ENCODE measurements around the gene SLC13A5.

DNA sequence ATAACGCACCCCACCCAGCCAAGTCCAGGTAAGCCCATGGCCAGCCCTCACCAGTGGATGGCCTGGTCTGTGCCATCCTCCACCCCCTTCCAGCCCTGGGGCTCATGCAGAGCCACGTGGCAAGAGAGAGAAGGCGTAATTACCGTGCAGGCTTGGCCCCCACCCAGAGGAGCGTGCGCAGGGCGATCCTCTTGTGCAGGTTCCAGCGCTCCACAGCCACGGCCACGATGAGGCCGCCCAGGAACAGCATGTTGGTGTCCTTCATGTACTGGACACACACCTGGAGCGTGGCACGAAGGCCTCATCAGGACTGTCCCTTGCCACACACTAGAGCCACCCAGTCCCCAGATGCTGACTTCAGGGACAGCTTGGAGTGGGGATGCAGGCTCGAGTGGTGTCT is 6.7 kb downstream of the SLC13A5 start:
- TF ChIP-seq CTCF (IDR thresholded peaks at IDR 0.05) (no peak), POLR2AphosphoS5 (IDR thresholded peaks at IDR 0.05) (no peak)

Data from transverse colon (tissue), 4 donors.